ENCODE measurements around the gene MIB1. TPM values are rescaled to one million over a fixed set of nuclear protein-coding genes. Genes with fewer than 3 reads are reported as not detected.

MIB1 gene
- total RNA-seq, 4 donors from 2014 or later: 17.9 to 25.3 (median 21.1) TPM

GRCh38 chr18:21761471-21762115, 21.0 kb downstream of the MIB1 start:
- intact Hi-C loops (cut with DNase I; ENCODE audit: low total_unique reads): no loop called here
- WGBS, 2 donors: 81 to 83% methylated on average over 6 of the region's 6 CpGs
- no peak overlapping the region for H3K4me3 ChIP-seq (ENCODE audit: low read depth, poor library complexity, severe bottlenecking)
- TF ChIP-seq POLR2A (IDR thresholded peaks at IDR 0.05): no peak
- TF ChIP-seq CTCF (IDR thresholded peaks at IDR 0.05): no peak
- DNase-seq (ENCODE audit: low spot score in 2 of 2): no peak

DNA sequence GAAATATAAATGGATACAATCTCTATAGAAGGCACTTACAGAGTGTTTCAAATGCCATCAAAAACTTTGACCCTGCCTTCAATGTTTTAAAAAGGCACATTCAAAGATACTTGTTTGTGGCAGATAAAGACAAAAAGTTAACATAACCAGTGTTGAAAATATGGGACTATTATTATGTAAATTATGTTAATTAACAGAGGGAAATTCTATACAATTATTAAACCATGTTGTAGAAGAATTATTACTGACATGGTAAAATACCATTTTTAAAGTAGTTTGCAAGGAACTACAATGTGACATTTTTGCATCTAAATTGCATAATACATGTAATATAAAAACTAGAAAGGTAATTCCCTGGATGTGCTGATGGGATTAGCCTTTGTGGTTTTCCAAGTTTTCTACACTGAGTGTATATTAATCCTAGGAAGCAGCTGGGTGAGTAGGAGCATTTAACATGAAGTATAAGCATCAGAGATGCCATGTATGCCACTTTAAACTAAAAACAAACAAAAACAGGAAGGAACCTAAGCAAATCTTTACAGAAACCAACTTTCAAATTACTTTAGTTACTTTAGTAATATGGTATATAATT, 21.7 kb downstream of the MIB1 start:
- intact Hi-C loops (cut with DNase I; ENCODE audit: low total_unique reads): no loop called here
- H3K4me3 ChIP-seq (ENCODE audit: low read depth, poor library complexity, severe bottlenecking): no peak overlapping the region
- no peak for DNase-seq (ENCODE audit: low spot score in 2 of 2)
- no peak for TF ChIP-seq POLR2A (IDR thresholded peaks at IDR 0.05)
- TF ChIP-seq CTCF (IDR thresholded peaks at IDR 0.05): no peak

DNA sequence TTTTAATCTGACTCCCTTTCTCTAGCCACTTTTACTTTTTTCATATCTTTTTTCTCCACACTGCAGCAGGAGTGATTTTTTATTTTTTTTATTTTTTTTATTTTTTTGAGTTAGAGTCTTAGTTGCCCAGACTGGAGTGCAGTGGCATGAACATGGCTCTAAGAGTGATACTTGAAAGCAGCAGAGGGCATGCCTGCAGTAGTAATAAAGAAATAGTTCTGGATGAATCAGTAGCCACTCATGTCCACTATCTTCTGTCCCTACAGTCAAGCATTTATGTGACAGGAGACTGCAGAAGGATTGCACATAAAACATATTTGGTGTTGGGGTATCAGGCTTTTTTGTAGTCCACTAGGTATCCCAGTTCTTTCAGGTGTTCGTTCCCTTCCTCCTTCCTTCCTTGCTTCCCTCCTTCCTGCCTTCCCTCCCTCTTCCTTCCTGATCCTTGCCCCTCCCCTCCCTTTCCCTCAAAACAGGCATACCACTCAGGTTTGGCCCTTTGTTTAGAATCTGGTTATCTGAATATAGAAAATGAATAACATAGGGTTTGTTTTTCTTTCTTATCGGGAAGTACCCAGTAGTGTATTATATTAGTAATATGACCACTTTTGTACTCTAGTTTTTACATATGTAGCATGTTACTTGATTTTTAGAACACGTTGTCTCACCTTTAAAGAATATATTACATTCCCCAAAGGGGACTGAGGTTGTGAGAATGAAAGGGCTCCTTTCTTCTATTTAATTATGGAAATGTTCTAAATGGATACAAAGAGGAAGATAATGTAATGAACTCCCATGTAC, 23.5 kb downstream of the MIB1 start:
- intact Hi-C loops (cut with DNase I; ENCODE audit: low total_unique reads): no loop called here
- 77 to 94% methylated on average over 3 of the region's 3 CpGs for WGBS, 2 donors
- TF ChIP-seq POLR2A (IDR thresholded peaks at IDR 0.05): no peak
- TF ChIP-seq CTCF (IDR thresholded peaks at IDR 0.05): no peak
- no peak overlapping the region for H3K4me3 ChIP-seq (ENCODE audit: low read depth, poor library complexity, severe bottlenecking)
- DNase-seq (ENCODE audit: low spot score in 2 of 2): no peak

DNA sequence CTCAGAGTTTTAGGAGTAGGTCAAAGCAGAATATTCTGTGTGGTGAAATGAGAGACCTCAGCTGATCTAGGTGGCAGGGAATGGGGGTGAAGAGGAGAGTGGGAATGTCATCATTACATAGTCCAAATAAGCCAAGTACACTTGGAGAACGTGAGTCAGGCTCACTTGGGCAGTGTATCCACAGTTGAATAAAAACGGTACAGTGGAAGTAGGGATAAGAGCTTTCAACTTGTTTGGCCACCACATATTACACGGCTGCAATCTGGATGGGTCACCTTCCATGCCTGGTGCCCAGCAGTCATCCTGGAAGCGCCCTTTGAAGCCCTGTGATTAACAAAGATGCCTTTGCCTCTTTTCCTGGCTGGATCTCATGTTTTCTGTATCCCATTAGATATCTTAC, 28.6 kb downstream of the MIB1 start:
- DNase-seq (ENCODE audit: low spot score in 2 of 2): no peak
- H3K4me3 ChIP-seq (ENCODE audit: low read depth, poor library complexity, severe bottlenecking): no peak overlapping the region
- TF ChIP-seq CTCF (IDR thresholded peaks at IDR 0.05): no peak
- no peak for TF ChIP-seq POLR2A (IDR thresholded peaks at IDR 0.05)
- intact Hi-C loops (cut with DNase I; ENCODE audit: low total_unique reads): no loop called here
- WGBS, 2 donors: 90 to 93% methylated on average over 4 of the region's 4 CpGs

DNA sequence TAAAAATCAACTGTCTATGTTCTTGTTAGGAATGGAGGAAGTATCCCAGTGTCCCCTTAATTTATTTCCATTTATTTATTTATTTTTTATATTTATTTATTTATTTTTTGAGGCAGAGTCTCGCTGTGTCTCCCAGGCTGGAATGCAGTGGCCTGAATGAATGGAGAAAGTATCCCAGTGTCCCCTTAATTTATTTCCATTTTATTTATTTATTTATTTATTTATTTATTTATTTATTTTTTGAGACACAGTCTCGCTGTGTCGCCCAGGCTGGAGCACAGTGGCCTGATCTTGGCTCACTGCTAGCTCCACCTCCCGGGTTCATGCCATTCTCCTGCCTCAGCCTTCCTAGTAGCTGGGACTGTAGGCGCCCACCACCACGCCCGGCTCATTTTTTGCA, 34.1 kb downstream of the MIB1 start:
- no peak for TF ChIP-seq POLR2A (IDR thresholded peaks at IDR 0.05)
- no peak for TF ChIP-seq CTCF (IDR thresholded peaks at IDR 0.05)
- DNase-seq (ENCODE audit: low spot score in 2 of 2): no peak
- 96 to 98% methylated on average over 7 of the region's 7 CpGs for WGBS, 2 donors
- intact Hi-C loops (cut with DNase I; ENCODE audit: low total_unique reads): no loop called here
- no peak overlapping the region for H3K4me3 ChIP-seq (ENCODE audit: low read depth, poor library complexity, severe bottlenecking)
